Endometrial microvascular endothelial cells (primary cell): ENCODE data around the gene MIOX. TPM values are rescaled to one million over a fixed set of nuclear protein-coding genes. Genes with fewer than 3 reads are reported as not detected.

ENCODE experiments used
- in situ Hi-C: cut with HindIII; loops from 2 replicates; pipeline ENCODE4 v1.10.0; 2017; ENCODE audit warnings: low sequenced_read_pairs, low pct_unique_long_range_greater_than_20kb; ENCODE audit errors: inconsistent ontology term
- total RNA-seq: library from RNA; depleted of rRNA; stranded (reverse); fragments of >200 nt; gene quantifications from one replicate; pipeline ENCODE4 v1.2.3, GENCODE V29; 2015; ENCODE audit errors: inconsistent ontology term

The MIOX gene
- total RNA-seq, 1 donor from 2014 or later, result not detected

- in situ Hi-C loops, result no loop called here
Measured at GRCh38 chr22:50523458-50523805, 36.8 kb downstream of the MIOX start.

DNA sequence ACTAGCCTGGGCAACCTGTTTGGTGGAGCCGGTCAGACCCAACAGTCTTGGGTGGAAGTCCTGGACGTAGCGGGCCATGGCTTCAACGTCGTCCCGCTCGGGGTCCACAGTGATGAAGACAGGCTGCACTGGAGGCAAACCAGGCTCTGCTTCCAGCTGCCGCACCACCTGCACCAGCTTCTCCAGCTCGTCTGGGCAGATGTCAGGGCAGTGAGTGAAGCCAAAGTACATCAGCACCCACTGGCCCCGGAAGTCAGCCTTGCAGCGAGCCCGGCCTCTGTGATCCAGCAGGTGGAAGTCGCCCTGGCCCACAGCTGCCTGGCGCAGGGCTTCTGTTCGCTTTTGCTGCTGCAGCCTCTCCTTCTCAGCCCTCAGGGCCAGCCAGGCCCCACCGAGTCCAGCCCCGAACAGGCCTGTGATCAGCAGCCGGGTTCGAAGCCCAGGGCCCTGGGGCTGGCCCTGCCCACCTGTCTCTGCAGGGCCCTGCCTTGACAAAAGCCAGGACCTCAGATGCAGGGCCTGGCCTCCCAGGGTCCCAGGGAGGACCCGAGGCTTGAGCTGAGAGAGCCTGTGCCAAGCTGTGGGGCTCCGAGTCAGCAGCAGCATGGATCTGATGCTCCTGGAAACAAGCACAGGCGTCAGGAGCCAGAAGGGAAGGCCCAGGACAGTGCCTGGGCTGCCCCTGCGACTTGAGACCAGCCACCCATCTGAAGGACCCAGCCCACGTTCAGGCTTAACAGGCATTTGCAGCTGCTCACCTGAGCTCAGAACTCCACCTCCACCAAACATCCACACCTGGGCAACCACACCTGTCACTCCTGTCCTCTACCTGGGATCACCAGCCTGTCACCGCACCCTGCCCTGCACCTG is 37.4 kb downstream of the MIOX start:
- in situ Hi-C loops, result no loop called here

DNA sequence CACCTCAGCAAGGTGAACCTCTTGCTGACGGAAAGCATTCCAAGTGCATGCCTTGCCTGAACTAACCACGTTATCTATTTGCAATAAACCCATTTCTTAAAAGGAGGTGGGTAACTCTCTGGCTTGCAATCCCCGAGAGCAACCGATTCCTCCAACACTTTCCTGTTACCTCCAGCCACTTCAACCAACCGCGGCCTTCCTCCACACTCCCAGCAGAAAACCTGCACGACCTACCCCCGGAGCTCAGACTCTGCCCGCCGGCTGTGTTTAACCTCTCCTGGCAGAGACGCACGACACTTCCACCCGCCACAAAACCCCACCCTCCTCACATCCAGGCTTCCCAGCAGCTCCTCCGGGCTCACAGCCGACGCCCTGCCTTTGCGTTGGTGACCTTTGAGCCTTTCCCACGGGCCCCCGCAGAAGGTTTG is 38.0 kb downstream of the MIOX start:
- in situ Hi-C loops, result no loop called here

DNA sequence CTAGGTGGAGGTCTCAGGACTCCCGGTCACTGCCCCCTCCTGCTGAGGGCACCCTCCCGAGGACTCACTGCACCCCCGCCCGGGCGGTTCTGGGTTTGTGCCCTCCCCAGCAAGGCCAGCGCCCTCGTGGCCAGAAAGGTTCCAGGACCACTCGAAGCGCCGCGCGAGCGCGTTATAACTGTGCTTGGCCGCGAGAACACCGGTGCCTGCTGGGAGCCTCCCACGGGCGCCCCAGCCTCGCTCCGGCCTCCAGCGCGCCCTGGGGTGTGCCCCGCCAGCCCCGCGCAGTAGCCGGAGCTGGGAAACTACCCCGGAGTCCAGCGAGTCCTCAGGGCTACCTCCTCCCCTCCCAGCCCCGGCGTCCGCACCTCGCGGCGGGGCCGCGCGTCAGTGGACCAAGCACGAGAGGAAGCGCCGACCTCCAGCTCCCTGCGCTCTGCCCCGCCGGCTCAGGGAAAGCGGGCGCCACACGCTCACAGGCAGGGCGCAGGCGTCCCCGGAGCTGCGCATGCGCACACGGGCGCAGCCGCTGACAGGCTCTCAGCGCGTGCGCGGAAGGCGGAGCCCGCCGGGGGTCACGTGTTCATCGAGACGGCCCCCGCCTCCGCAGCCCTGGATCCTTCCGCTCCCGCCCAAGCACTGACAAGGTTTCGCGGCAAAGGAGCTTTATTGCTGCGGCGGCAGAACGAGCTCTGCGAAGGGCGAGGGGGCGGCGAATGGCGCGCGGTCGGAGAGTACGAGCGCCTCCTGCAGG is 38.6 kb downstream of the MIOX start, which contains the start of gene SCO2:
SCO2 (minus strand) TSS at position 495 of the 754 bp plus-strand sequence. CDS start 1,187 bp downstream, outside the sequence.
- in situ Hi-C loops, result no loop called here

DNA sequence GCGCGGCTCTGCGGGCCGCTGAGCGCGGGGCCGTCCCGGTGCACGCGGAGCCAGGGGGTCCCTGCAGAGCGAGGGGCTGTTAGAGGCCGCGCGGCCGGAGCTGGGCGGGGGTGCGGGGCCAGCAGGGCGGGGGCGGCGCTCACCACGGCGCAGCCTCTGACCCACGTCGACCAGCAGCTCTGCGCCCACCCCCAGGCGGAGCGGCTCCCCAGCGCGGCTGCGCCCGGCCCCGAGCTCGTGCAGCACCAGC is 39.1 kb downstream of the MIOX start:
- in situ Hi-C loops, result no loop called here

GRCh38 chr22:50526108-50526833 is 39.6 kb downstream of the MIOX start:
- in situ Hi-C loops, result no loop called here

DNA sequence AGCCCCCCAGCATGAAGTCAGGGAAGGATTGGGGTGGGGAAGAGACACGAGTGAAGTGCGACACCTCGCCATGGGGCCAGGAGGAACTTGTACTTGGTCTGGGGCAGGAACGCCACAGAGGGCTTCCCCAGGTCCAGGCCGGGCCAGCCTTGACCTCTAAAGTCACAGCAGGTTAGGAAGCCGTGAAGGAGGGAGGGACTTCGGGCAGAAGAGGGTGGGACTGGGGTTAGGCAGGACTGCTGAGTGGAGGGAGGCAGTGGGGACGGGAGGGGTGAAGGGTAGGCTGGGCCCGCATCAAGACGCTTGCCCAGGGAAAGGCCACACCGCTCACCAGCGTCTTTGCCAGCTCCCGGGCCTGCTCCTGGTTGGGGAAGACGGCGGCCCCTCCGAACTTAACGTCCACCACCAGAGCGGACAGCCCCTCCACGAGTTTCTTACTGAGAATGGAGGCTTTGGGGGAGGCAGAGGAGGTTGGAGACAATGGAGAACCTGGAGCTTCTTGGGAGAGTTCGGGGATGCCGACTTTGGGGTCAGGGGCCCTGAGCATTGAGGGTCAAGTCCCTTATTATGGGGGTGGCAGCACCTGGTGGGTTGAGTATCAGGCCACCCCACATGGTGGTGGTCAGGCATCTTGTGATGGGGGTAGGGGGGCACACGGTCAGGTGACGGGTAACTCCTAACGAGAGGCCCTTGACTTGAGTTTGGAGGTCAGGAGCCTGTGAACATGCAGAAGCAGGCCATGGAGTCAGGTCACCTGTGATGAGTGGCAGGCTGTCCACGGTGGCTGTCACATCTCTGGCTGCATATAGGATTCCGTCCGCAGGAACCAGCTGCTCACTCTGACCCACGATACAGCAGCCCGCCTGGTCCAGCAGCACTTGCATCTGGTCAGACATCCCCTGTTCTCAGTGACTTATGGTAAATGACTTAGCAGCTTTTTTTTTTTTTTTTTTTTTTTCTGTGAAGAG is 40.5 kb downstream of the MIOX start:
- in situ Hi-C loops, result no loop called here

DNA sequence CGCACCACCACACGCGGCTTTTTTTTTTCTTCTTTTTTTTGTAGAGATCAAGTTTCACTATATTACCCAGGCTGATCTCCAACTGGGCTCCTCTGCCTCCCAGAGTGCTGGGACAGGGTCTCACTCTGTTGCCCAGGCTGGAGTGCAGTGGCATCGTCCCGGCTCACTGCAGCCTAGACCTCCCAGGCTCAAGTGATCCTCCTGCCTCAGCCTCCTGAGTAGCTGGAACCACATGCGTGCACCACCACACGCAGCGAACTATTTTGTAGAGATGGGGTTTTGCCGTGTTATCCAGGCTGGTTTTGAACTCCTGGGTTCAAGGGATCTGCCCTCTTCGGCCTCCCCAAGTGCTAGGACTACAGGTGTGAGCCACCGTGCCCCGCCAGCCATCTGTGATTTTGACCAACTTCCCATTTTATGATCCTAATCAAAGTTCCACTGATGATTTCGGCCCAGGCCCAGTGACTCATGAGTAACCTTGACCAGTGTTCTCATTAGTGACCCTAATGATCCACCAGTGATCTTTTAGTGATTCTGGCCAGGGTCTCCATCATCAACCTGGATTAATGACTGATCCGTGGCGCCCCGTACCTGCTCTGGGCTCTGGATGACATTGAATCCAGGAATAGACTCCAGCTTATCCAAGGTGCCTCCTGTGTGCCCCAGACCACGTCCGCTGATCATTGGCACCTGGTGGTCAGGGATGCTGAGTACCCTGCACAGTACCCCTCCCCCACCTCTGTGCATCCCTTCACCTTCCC is 41.4 kb downstream of the MIOX start:
- in situ Hi-C loops, result no loop called here

- in situ Hi-C loops, result no loop called here
Measured at GRCh38 chr22:50528682-50529415, 42.2 kb downstream of the MIOX start.

DNA sequence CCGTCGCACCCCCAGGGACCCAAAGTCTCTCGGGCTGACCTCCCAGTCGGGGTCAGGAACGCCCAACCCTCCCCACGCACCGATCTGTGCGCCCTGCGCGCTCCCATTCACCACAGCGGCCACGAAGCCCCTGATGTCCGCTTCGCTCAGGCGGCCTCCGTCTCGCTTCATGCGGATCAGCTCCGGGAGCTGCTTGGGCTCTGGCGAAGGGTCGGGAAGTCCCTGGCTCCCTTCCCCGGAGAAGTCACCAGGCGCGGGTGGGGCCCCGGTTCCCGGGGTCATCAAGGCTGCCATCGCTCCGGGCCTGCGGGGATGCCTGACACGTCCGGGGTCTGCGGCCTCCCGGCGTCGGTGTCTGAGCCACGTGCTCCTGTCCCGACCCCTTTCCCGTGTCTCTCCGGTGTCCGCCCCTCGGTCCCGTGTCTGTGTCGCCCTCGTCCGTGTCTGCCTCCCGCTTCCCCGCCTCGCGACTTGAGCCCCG is 42.8 kb downstream of the MIOX start:
- in situ Hi-C loops, result no loop called here

- in situ Hi-C loops, result no loop called here
Measured at GRCh38 chr22:50529897-50530579, 43.4 kb downstream of the MIOX start, which contains the start of gene TYMP. TSS of gene TYMP (minus strand) at chr22:50530012. CDS start at chr22:50529709, 303 bp downstream.

DNA sequence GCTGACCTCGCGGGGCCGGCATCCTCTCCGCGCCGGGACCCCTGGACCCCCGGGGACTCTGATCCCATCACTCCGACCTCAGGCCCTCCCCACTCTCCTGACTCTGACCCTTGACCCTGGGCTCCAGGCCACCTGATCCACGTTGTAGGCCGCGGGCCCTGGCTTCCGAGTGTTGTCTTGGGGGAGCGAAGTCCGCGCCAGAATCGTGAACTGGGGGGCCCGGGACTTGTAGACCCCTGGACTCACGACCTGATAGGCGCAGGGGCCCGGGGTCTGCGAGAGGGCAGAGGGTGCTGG is 43.9 kb downstream of the MIOX start:
- in situ Hi-C loops, result no loop called here

DNA sequence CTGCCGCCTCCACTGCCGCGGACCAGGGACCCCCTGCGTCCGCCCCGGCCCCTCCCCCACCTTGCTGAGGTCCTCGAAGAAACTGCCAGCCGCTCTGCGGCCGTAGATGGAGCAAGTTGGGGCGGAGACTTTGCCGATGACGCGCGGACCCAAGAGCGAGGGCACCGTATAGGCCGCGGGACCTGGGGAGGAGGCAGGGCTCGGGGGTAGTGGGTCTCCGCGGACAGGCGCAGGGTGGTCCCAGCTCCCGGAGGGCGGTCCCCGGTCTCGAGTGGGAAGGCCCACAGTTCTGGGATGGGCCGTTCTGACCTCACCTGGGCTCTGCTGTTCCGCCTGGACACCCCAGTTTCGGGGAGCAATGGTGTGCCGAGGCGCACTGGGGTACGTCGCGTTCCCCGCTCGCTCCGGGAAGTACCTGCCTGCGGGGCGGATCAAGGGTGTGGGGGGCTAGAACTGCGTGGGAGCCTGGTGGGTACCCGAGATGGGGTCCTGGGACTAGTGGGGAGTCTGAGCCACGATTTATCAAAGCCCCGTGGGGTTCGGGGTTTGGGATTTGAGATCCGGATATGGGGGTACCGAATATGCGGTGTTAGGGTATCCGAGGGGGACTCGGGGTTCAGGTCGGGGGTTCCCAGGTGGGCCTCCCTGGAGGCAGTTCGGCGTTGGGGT is 44.4 kb downstream of the MIOX start:
- in situ Hi-C loops, result no loop called here

DNA sequence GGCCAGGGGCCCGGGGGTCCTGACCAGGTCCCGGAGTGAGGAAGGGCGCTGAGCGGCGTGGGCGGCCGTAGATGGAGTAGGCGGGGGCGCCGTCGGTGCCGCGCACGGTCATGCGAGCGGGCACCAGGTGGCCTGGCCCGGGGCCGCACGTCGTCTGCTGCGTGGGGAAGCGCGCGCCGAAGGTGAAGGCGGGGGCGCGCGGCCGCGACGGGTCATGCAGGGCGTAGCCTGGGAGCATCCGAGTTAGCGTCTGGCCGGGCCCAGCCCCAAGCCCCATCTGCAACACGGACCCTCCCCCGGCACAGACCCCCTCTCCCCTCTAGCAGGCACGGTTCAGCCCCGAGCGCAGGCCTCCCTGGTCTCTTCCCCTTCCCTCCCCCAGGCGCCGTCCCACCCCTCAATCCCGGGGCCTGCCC is 44.9 kb downstream of the MIOX start:
- in situ Hi-C loops, result no loop called here

DNA sequence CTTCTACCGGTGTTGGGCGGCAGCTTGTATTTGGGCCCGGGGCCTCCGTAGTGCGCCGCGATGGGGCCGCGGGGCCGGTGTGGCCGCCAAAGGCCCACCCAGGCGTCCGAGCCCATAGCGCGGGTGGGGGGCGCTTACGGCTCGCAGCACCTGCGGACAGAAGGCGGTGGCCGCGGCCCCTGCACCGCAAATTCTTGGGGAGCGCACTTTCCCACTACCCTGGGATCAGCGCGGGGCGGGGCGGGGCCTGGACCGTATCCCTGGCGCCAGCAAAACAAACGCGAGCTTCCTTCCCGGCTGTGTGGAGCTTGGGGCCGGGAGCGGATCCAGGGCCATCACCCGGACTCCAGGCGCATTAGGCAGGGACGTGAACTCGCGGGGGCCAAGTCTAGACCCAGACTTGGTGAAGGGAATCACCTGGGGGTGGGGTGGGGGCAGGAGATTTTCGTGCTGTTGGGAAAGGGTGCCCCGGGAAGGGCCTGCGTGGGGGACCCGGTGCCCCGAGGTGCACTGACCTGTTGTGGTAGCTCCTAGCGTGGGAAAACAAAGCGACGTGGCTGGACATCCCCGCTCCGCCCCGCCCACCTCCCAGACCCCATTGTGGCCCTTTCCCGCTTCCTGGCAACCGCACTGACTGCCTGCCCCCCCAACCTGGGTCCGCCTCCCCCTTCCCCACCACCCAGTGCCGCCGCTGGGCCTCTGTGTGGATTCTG is 45.5 kb downstream of the MIOX start:
- in situ Hi-C loops, result no loop called here
